Measurements from ENCODE around the gene TTPAL. TPM values are rescaled to one million over a fixed set of nuclear protein-coding genes. Genes with fewer than 3 reads are reported as not detected.

TTPAL gene
- total and polyA plus RNA-seq, 2 donors (not counting 1 experiment from before 2014, with no cell fraction given) = 11.9 to 12.6 TPM

GRCh38 chr20:44427804-44428173 lies 47.9 kb upstream of the TTPAL start:
- no peak overlapping the region for H3K9ac ChIP-seq (ENCODE audit: insufficient read depth, low read length)
- H4K20me1 ChIP-seq (ENCODE audit: control insufficient read depth, extremely low read depth, insufficient read depth, low read length) = no peaks in the 10 kb centered on the region
- no peak for DNase-seq (ENCODE audit: low read depth in 2 of 2)
- no peak overlapping the region for H3K4me2 ChIP-seq (ENCODE audit: extremely low read depth, insufficient read depth, low read length)
- H3K36me3 ChIP-seq (ENCODE audit: control insufficient read depth, insufficient read depth, low read length) = no peaks in the 10 kb centered on the region
- no peaks in the 10 kb centered on the region for H3K4me1 ChIP-seq (ENCODE audit: control insufficient read depth, extremely low read depth, insufficient read depth, low read length)
- TF ChIP-seq EZH2 (IDR thresholded peaks at IDR 0.05; ENCODE audit: low read length, missing control alignments) (no peak), CTCF (conservative IDR thresholded peaks at IDR 0.05 in 1 of 2, IDR thresholded peaks at IDR 0.05 in 1 of 2; ENCODE audit: low read depth in 1 of 2, low read length in 2 of 2) (no peak)
- H3K27me3 ChIP-seq (ENCODE audit: control insufficient read depth, insufficient read depth, low read length) = no peaks in the 10 kb centered on the region
- H2AFZ ChIP-seq (ENCODE audit: low read length) = no peak overlapping the region
- no peak overlapping the region for H3K4me3 ChIP-seq (replicated peaks in 1 of 4; ENCODE audit: control extremely low read depth in 1 of 4, insufficient read depth in 1 of 4, low read depth in 3 of 4, low read length in 4 of 4)
- no peaks in the 10 kb centered on the region for H3K9me3 ChIP-seq (ENCODE audit: control insufficient read depth, insufficient read depth, low read depth, low read length)
- H3K27ac ChIP-seq (ENCODE audit: insufficient read depth, low read length) = no peak overlapping the region
- no peaks in the 10 kb centered on the region for H3K79me2 ChIP-seq (ENCODE audit: control insufficient read depth, insufficient read depth, low read length)

GRCh38 chr20:44428174-44429016 lies 47.3 kb upstream of the TTPAL start:
- H3K79me2 ChIP-seq (ENCODE audit: control insufficient read depth, insufficient read depth, low read length) = no peaks in the 10 kb centered on the region
- H2AFZ ChIP-seq (ENCODE audit: low read length) = no peak overlapping the region
- H3K36me3 ChIP-seq (ENCODE audit: control insufficient read depth, insufficient read depth, low read length) = no peaks in the 10 kb centered on the region
- no peaks in the 10 kb centered on the region for H3K4me1 ChIP-seq (ENCODE audit: control insufficient read depth, extremely low read depth, insufficient read depth, low read length)
- H3K27ac ChIP-seq (ENCODE audit: insufficient read depth, low read length) = no peak overlapping the region
- H3K4me2 ChIP-seq (ENCODE audit: extremely low read depth, insufficient read depth, low read length) = no peak overlapping the region
- H3K27me3 ChIP-seq (ENCODE audit: control insufficient read depth, insufficient read depth, low read length) = no peaks in the 10 kb centered on the region
- TF ChIP-seq EZH2 (IDR thresholded peaks at IDR 0.05; ENCODE audit: low read length, missing control alignments) (no peak), CTCF (conservative IDR thresholded peaks at IDR 0.05 in 1 of 2, IDR thresholded peaks at IDR 0.05 in 1 of 2; ENCODE audit: low read depth in 1 of 2, low read length in 2 of 2) (no peak)
- H3K4me3 ChIP-seq (replicated peaks in 1 of 4; ENCODE audit: control extremely low read depth in 1 of 4, insufficient read depth in 1 of 4, low read depth in 3 of 4, low read length in 4 of 4) = no peak overlapping the region
- no peak for DNase-seq (ENCODE audit: low read depth in 2 of 2)
- H4K20me1 ChIP-seq (ENCODE audit: control insufficient read depth, extremely low read depth, insufficient read depth, low read length) = no peaks in the 10 kb centered on the region
- H3K9ac ChIP-seq (ENCODE audit: insufficient read depth, low read length) = no peak overlapping the region
- H3K9me3 ChIP-seq (ENCODE audit: control insufficient read depth, insufficient read depth, low read depth, low read length) = no peaks in the 10 kb centered on the region

GRCh38 chr20:44429017-44429339 lies 46.7 kb upstream of the TTPAL start:
- no peaks in the 10 kb centered on the region for H3K36me3 ChIP-seq (ENCODE audit: control insufficient read depth, insufficient read depth, low read length)
- H3K27ac ChIP-seq (ENCODE audit: insufficient read depth, low read length) = no peak overlapping the region
- no peaks in the 10 kb centered on the region for H4K20me1 ChIP-seq (ENCODE audit: control insufficient read depth, extremely low read depth, insufficient read depth, low read length)
- H3K4me2 ChIP-seq (ENCODE audit: extremely low read depth, insufficient read depth, low read length) = no peak overlapping the region
- no peaks in the 10 kb centered on the region for H3K79me2 ChIP-seq (ENCODE audit: control insufficient read depth, insufficient read depth, low read length)
- H3K9ac ChIP-seq (ENCODE audit: insufficient read depth, low read length) = no peak overlapping the region
- no peak overlapping the region for H2AFZ ChIP-seq (ENCODE audit: low read length)
- H3K9me3 ChIP-seq (ENCODE audit: control insufficient read depth, insufficient read depth, low read depth, low read length) = no peaks in the 10 kb centered on the region
- H3K4me1 ChIP-seq (ENCODE audit: control insufficient read depth, extremely low read depth, insufficient read depth, low read length) = no peaks in the 10 kb centered on the region
- TF ChIP-seq EZH2 (IDR thresholded peaks at IDR 0.05; ENCODE audit: low read length, missing control alignments) = no peak
- TF ChIP-seq CTCF (conservative IDR thresholded peaks at IDR 0.05 in 1 of 2, IDR thresholded peaks at IDR 0.05 in 1 of 2; ENCODE audit: low read depth in 1 of 2, low read length in 2 of 2) = no peak
- DNase-seq (ENCODE audit: low read depth in 2 of 2) = peak in 1 of 2 donors; percentile 11
- peaks cover 3% of the 10 kb centered on the region for H3K27me3 ChIP-seq (ENCODE audit: control insufficient read depth, insufficient read depth, low read length)
- H3K4me3 ChIP-seq (replicated peaks in 1 of 4; ENCODE audit: control extremely low read depth in 1 of 4, insufficient read depth in 1 of 4, low read depth in 3 of 4, low read length in 4 of 4) = no peak overlapping the region

Data from fibroblast of lung (primary cell).